ENCODE measurements around the gene GNLY.
"Not testable (repeated sequence)": the region's sequence is repeated elsewhere in the genome, so short reads cannot be mapped to it uniquely, and the experiment has no call there.

GNLY gene

GRCh38 chr2:85705680-85706039 is 11.5 kb downstream of the GNLY start:
- no peaks in the 10 kb centered on the region for H3K36me3 Mint-ChIP-seq (ENCODE audit: low read depth)
- H3K4me3 Mint-ChIP-seq: no peak overlapping the region
- H3K27ac Mint-ChIP-seq: no peak overlapping the region
- H3K4me1 Mint-ChIP-seq: peaks cover 48% of the 10 kb centered on the region
- no peaks in the 10 kb centered on the region for H3K9me3 Mint-ChIP-seq
- no peak for DNase-seq
- no peak for ATAC-seq
- H3K27me3 Mint-ChIP-seq: peaks cover 16% of the 10 kb centered on the region

GRCh38 chr2:85706063-85706462 is 11.9 kb downstream of the GNLY start:
- Mint-ChIP-seq H3K27ac (no peak overlapping the region), H3K36me3 (ENCODE audit: low read depth) (no peaks in the 10 kb centered on the region), H3K4me3 (no peak overlapping the region), H3K4me1 (peaks cover 48% of the 10 kb centered on the region), H3K9me3 (no peaks in the 10 kb centered on the region), H3K27me3 (peaks cover 16% of the 10 kb centered on the region)
- DNase-seq (no peak), ATAC-seq (no peak)

- Mint-ChIP-seq H3K9me3 (no peaks in the 10 kb centered on the region), H3K27me3 (peaks cover 16% of the 10 kb centered on the region), H3K36me3 (ENCODE audit: low read depth) (no peaks in the 10 kb centered on the region), H3K27ac (peak overlapping the region; percentile 2), H3K4me1 (peaks cover 45% of the 10 kb centered on the region), H3K4me3 (no peak overlapping the region)
- DNase-seq: no peak
- no peak for ATAC-seq
Observed at GRCh38 chr2:85706599-85707296, 12.6 kb downstream of the GNLY start.

GRCh38 chr2:85707304-85707703 is 13.1 kb downstream of the GNLY start:
- peaks cover 40% of the 10 kb centered on the region for H3K4me1 Mint-ChIP-seq
- peaks cover 16% of the 10 kb centered on the region for H3K27me3 Mint-ChIP-seq
- H3K36me3 Mint-ChIP-seq (ENCODE audit: low read depth): no peaks in the 10 kb centered on the region
- DNase-seq: peak; percentile 56
- peak; percentile 87 for ATAC-seq
- H3K27ac Mint-ChIP-seq: peak overlapping the region; percentile 2
- H3K4me3 Mint-ChIP-seq: no peak overlapping the region
- no peaks in the 10 kb centered on the region for H3K9me3 Mint-ChIP-seq

- H3K4me1 Mint-ChIP-seq: peaks cover 26% of the 10 kb centered on the region
- DNase-seq (no peak), ATAC-seq (no peak)
Observed at GRCh38 chr2:85708641-85709040, 14.5 kb downstream of the GNLY start.

GRCh38 chr2:85709401-85709811 is 15.2 kb downstream of the GNLY start:
- Mint-ChIP-seq H3K9me3 (no peaks in the 10 kb centered on the region), H3K4me1 (peaks cover 21% of the 10 kb centered on the region), H3K36me3 (ENCODE audit: low read depth) (no peaks in the 10 kb centered on the region), H3K27me3 (peaks cover 9% of the 10 kb centered on the region), H3K4me3 (no peak overlapping the region), H3K27ac (no peak overlapping the region)
- DNase-seq (no peak), ATAC-seq (no peak)

More at GRCh38 chr2:85708641-85709040, 14.5 kb downstream of the GNLY start:
- H3K27me3 Mint-ChIP-seq: peaks cover 11% of the 10 kb centered on the region
- H3K9me3 Mint-ChIP-seq: no peaks in the 10 kb centered on the region
- H3K36me3 Mint-ChIP-seq (ENCODE audit: low read depth): no peaks in the 10 kb centered on the region
- no peak overlapping the region for H3K27ac Mint-ChIP-seq
- no peak overlapping the region for H3K4me3 Mint-ChIP-seq

- no peaks in the 10 kb centered on the region for H3K9me3 Mint-ChIP-seq
- H3K4me3 Mint-ChIP-seq: no peak overlapping the region
- H3K27ac Mint-ChIP-seq: no peak overlapping the region
- no peaks in the 10 kb centered on the region for H3K36me3 Mint-ChIP-seq (ENCODE audit: low read depth)
- ATAC-seq (no peak), DNase-seq (no peak)
- H3K4me1 Mint-ChIP-seq: peaks cover 7% of the 10 kb centered on the region
- H3K27me3 Mint-ChIP-seq: peaks cover 5% of the 10 kb centered on the region
Observed at GRCh38 chr2:85710687-85711577, 16.8 kb downstream of the GNLY start.

GRCh38 chr2:85711578-85712060 is 17.5 kb downstream of the GNLY start:
- no peaks in the 10 kb centered on the region for H3K36me3 Mint-ChIP-seq (ENCODE audit: low read depth)

GRCh38 chr2:85712336-85712735 is 18.2 kb downstream of the GNLY start:
- ATAC-seq (no peak), DNase-seq (no peak)
- Mint-ChIP-seq H3K9me3 (no peaks in the 10 kb centered on the region), H3K27ac (no peak overlapping the region), H3K27me3 (peaks cover 4% of the 10 kb centered on the region), H3K36me3 (ENCODE audit: low read depth) (no peaks in the 10 kb centered on the region), H3K4me3 (no peak overlapping the region), H3K4me1 (no peaks in the 10 kb centered on the region)

More at GRCh38 chr2:85711578-85712060, 17.5 kb downstream of the GNLY start:
- DNase-seq (no peak), ATAC-seq (no peak)
- no peaks in the 10 kb centered on the region for H3K9me3 Mint-ChIP-seq
- H3K27ac Mint-ChIP-seq: no peak overlapping the region
- H3K4me1 Mint-ChIP-seq: peaks cover 4% of the 10 kb centered on the region
- H3K4me3 Mint-ChIP-seq: no peak overlapping the region
- peaks cover 5% of the 10 kb centered on the region for H3K27me3 Mint-ChIP-seq

GRCh38 chr2:85712849-85713612 is 18.9 kb downstream of the GNLY start:
- no peak for ATAC-seq

GRCh38 chr2:85713836-85714235 is 19.7 kb downstream of the GNLY start:
- Mint-ChIP-seq H3K27ac (no peak overlapping the region), H3K4me1 (no peaks in the 10 kb centered on the region), H3K36me3 (ENCODE audit: low read depth) (no peaks in the 10 kb centered on the region), H3K9me3 (no peaks in the 10 kb centered on the region), H3K27me3 (peaks cover 4% of the 10 kb centered on the region), H3K4me3 (no peak overlapping the region)
- ATAC-seq (no peak), DNase-seq (no peak)

More at GRCh38 chr2:85712849-85713612, 18.9 kb downstream of the GNLY start:
- no peak overlapping the region for H3K4me3 Mint-ChIP-seq
- no peaks in the 10 kb centered on the region for H3K4me1 Mint-ChIP-seq
- no peaks in the 10 kb centered on the region for H3K9me3 Mint-ChIP-seq
- no peak for DNase-seq
- peaks cover 4% of the 10 kb centered on the region for H3K27me3 Mint-ChIP-seq
- no peaks in the 10 kb centered on the region for H3K36me3 Mint-ChIP-seq (ENCODE audit: low read depth)
- H3K27ac Mint-ChIP-seq: no peak overlapping the region

GRCh38 chr2:85714421-85714820 is 20.3 kb downstream of the GNLY start:
- H3K4me3 Mint-ChIP-seq; ATAC-seq; H3K9me3 Mint-ChIP-seq; DNase-seq; H3K4me1 Mint-ChIP-seq; H3K27ac Mint-ChIP-seq; H3K27me3 Mint-ChIP-seq; H3K36me3 Mint-ChIP-seq (ENCODE audit: low read depth): not testable (repeated sequence)

- Mint-ChIP-seq H3K27ac (no peak overlapping the region), H3K36me3 (ENCODE audit: low read depth) (no peaks in the 10 kb centered on the region), H3K4me3 (no peak overlapping the region), H3K4me1 (no peaks in the 10 kb centered on the region), H3K27me3 (peaks cover 2% of the 10 kb centered on the region), H3K9me3 (no peaks in the 10 kb centered on the region)
- DNase-seq (no peak), ATAC-seq (no peak)
Observed at GRCh38 chr2:85714841-85715240, 20.7 kb downstream of the GNLY start.

GRCh38 chr2:85716346-85716914 is 22.3 kb downstream of the GNLY start:
- H3K36me3 Mint-ChIP-seq (ENCODE audit: low read depth): no peaks in the 10 kb centered on the region
- no peak overlapping the region for H3K4me3 Mint-ChIP-seq
- no peaks in the 10 kb centered on the region for H3K4me1 Mint-ChIP-seq
- no peak overlapping the region for H3K27ac Mint-ChIP-seq
- DNase-seq (no peak), ATAC-seq (no peak)
- H3K27me3 Mint-ChIP-seq: no peaks in the 10 kb centered on the region
- no peaks in the 10 kb centered on the region for H3K9me3 Mint-ChIP-seq
